Activated CD4-positive, alpha-beta memory T cell treated with anti-CD3 and anti-CD28 coated beads for 36 hours (primary cell): ENCODE measurements around the gene BCL6B. TPM values are rescaled to one million over a fixed set of nuclear protein-coding genes. Genes with fewer than 3 reads are reported as not detected.
"Not testable (repeated sequence)": the region's sequence is repeated elsewhere in the genome, so short reads cannot be mapped to it uniquely, and the experiment has no call there.

Source experiments
- CTCF ChIA-PET: fragments of 350-600 bp; sonication (Branson Sonifier 250); formaldehyde crosslinking; loops from one replicate; lab custom pipeline; 2021; ENCODE audit warnings: antibody characterized with exemption, inconsistent platforms; lab: Charles Lee
- POLR2A ChIA-PET: fragments of 350-600 bp; sonication (Branson Sonifier 250); formaldehyde crosslinking; loops from one replicate; lab custom pipeline; 2021; ENCODE audit warnings: antibody characterized with exemption; lab: Charles Lee
- DNase-seq: peaks from one replicate; pipeline ENCODE4 v3.0.0-alpha.2; 2020
- H3K27ac Mint-ChIP-seq: one replicate; pipeline ENCODE4 v1.8.0; 2021; ENCODE audit warnings: mixed read lengths
- H3K27me3 Mint-ChIP-seq: one replicate; pipeline ENCODE4 v1.8.0; 2021; ENCODE audit warnings: mixed read lengths
- H3K36me3 Mint-ChIP-seq: one replicate; pipeline ENCODE4 v1.8.0; 2021; ENCODE audit warnings: mixed read lengths
- H3K4me1 Mint-ChIP-seq: one replicate; pipeline ENCODE4 v1.8.0; 2021; ENCODE audit warnings: low read depth, mixed read lengths
- H3K4me3 Mint-ChIP-seq: one replicate; pipeline ENCODE4 v1.8.0; 2021; ENCODE audit warnings: mild to moderate bottlenecking, mixed read lengths
- H3K9me3 Mint-ChIP-seq: one replicate; pipeline ENCODE4 v1.8.0; 2021; ENCODE audit warnings: mixed read lengths
- intact Hi-C: fragments of 100-400 bp; cut with micrococcal nuclease; formaldehyde crosslinking; loops from one replicate; pipeline ENCODE4 v1.15.1; 2023
- total RNA-seq, 2 experiments: library from RNA; stranded (reverse); gene quantifications; one replicate each; pipeline ENCODE4 v1.2.3, GENCODE V29; 2021

The BCL6B gene
- total RNA-seq, result 1 to 10 TPM in 1 of 2 experiments, under 1 TPM in 1; 0.53 to 1.3 TPM

- POLR2A ChIA-PET, result interaction anchor here (1.0 to 4.1 kb wide), 2 partner anchors 8 to 12 kb away, joined by 7 to 22 read pairs; partner anchors contain the start of gene SLC16A13
Measured at GRCh38 chr17:7022781-7023571, at the start of gene BCL6B. BCL6B (plus strand) TSS chr17:7023050; CDS start chr17:7023672, 622 bp downstream.

GRCh38 chr17:6979440-6979839 is 43.4 kb upstream of the BCL6B start:
- CTCF ChIA-PET, H3K27ac Mint-ChIP-seq, DNase-seq, H3K27me3 Mint-ChIP-seq, H3K4me1 Mint-ChIP-seq, intact Hi-C loops, H3K4me3 Mint-ChIP-seq, H3K9me3 Mint-ChIP-seq, H3K36me3 Mint-ChIP-seq: not testable (repeated sequence)
- POLR2A ChIA-PET, result interaction anchor here (1.0 kb wide), 1 partner anchor 10 kb away, joined by 3 read pairs; no protein-coding TSS in a partner anchor

More at GRCh38 chr17:7022781-7023571, at the start of gene BCL6B:
- peaks cover 30% of the 10 kb centered on the region for H3K4me1 Mint-ChIP-seq
- H3K4me3 Mint-ChIP-seq, result peak within 1 kb of the TSS; percentile 61
- DNase-seq, result no peak
- no peaks in the 10 kb centered on the region for H3K9me3 Mint-ChIP-seq
- CTCF ChIA-PET, result interaction anchor here (0.7 to 4.1 kb wide), 13 partner anchors 8 to 1438 kb away, joined by 3 to 63 read pairs (median 6); partner anchors contain the start of genes NLRP1, SLC16A11 and SLC16A13
- peak within 1 kb of the TSS; percentile 66 for H3K27ac Mint-ChIP-seq
- H3K27me3 Mint-ChIP-seq, result peaks cover 2% of the 10 kb centered on the region
- intact Hi-C loops, result loop anchor here (1.0 kb wide), 2 partner anchors 8 to 12 kb away; no protein-coding TSS in a partner anchor
- no peaks in the 10 kb centered on the region for H3K36me3 Mint-ChIP-seq

DNA sequence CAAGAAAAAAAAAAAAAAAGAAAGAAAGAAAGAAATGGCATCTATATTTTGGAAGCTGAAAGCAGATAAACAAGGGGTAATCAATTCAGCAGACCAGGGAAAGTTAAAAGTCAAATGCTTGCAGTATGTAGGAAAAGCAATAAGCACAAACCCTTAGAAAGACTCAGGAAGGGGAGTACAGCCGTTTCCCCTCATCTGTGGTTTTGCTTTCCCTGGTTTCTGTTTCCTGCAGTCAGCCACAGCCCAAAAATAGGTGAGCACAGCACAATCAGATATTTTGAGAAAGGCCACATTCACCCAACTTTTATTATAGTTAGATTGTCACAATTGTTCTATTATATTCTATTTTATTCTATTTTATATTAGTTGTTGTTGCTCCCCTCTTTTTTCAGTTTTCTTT is 41.4 kb upstream of the BCL6B start:
- intact Hi-C loops, result no loop called here
- H3K36me3 Mint-ChIP-seq, result no peaks in the 10 kb centered on the region

GRCh38 chr17:6985266-6985665 is 37.6 kb upstream of the BCL6B start:
- CTCF ChIA-PET, result interaction anchor here (1.0 to 1.5 kb wide), 4 partner anchors 19 to 81 kb away, joined by 3 to 6 read pairs (median 3); no protein-coding TSS in a partner anchor
- intact Hi-C loops, result no loop called here
- no peaks in the 10 kb centered on the region for H3K9me3 Mint-ChIP-seq
- no peaks in the 10 kb centered on the region for H3K27me3 Mint-ChIP-seq
- peaks cover 5% of the 10 kb centered on the region for H3K4me1 Mint-ChIP-seq
- H3K36me3 Mint-ChIP-seq, result no peaks in the 10 kb centered on the region
- POLR2A ChIA-PET, result no interaction called here
- H3K27ac Mint-ChIP-seq, result no peak overlapping the region
- H3K4me3 Mint-ChIP-seq, result no peak overlapping the region
- no peak for DNase-seq

More for the DNA sequence above, 41.4 kb upstream of the BCL6B start:
- no peak for DNase-seq
- no peaks in the 10 kb centered on the region for H3K9me3 Mint-ChIP-seq
- POLR2A ChIA-PET, result no interaction called here
- CTCF ChIA-PET, result no interaction called here
- no peak overlapping the region for H3K27ac Mint-ChIP-seq
- no peak overlapping the region for H3K4me3 Mint-ChIP-seq
- H3K27me3 Mint-ChIP-seq, result no peaks in the 10 kb centered on the region
- H3K4me1 Mint-ChIP-seq, result peaks cover 5% of the 10 kb centered on the region

DNA sequence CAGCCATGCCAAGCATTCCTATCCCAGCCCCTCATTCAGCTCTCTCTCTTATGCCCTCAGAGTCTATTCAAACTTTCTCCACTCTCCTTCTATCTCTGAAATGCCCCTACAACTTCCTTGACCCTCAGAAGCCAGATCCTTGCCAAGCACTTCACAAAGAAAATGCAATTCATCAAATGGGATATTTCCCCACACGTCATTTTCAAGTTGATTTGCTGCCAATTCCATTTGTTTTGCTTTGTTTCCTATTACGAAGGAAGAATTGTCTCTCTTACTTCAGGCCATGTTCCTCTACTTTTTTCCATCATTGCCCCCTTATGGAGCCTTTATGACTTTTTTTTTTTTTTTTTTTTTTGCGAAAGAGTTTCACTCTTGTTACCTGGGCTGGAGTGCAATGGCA is 36.2 kb upstream of the BCL6B start:
- Mint-ChIP-seq H3K4me3 (no peak overlapping the region), H3K27ac (no peak overlapping the region), H3K9me3 (no peaks in the 10 kb centered on the region), H3K27me3 (no peaks in the 10 kb centered on the region), H3K36me3 (no peaks in the 10 kb centered on the region), H3K4me1 (no peaks in the 10 kb centered on the region)
- DNase-seq, result no peak
- intact Hi-C loops, result no loop called here
- ChIA-PET CTCF (no interaction called here), POLR2A (no interaction called here)

DNA sequence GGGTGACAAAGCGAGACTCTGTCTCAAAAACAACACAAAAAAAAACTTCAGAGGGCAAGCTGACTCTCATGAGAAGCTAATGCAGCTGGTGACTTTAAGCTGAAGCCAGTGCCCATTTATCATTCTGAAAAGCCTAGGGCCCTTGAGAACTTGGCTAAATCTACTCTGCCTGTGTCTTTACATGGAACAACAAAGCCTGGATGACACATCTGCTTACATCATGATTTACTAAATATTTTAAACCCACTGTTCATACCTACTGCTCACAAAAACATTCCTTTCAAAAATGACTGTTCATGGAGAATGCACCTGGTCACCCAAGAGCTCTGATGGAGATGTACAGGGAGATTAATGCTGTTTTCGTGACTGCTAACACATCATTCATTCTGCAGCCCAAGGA is 33.1 kb upstream of the BCL6B start:
- intact Hi-C loops, result no loop called here
- DNase-seq, result no peak
- H3K36me3 Mint-ChIP-seq, result no peaks in the 10 kb centered on the region
- POLR2A ChIA-PET, result interaction anchor here (1.2 kb wide), 1 partner anchor 10 kb away, joined by 3 read pairs; no protein-coding TSS in a partner anchor
- H3K27ac Mint-ChIP-seq, result no peak overlapping the region
- no peak overlapping the region for H3K4me3 Mint-ChIP-seq
- H3K27me3 Mint-ChIP-seq, result no peaks in the 10 kb centered on the region
- no peaks in the 10 kb centered on the region for H3K9me3 Mint-ChIP-seq
- CTCF ChIA-PET, result interaction anchor here (0.7 to 1.7 kb wide), 5 partner anchors 15 to 147 kb away, joined by 3 to 6 read pairs (median 5); no protein-coding TSS in a partner anchor
- no peaks in the 10 kb centered on the region for H3K4me1 Mint-ChIP-seq

DNA sequence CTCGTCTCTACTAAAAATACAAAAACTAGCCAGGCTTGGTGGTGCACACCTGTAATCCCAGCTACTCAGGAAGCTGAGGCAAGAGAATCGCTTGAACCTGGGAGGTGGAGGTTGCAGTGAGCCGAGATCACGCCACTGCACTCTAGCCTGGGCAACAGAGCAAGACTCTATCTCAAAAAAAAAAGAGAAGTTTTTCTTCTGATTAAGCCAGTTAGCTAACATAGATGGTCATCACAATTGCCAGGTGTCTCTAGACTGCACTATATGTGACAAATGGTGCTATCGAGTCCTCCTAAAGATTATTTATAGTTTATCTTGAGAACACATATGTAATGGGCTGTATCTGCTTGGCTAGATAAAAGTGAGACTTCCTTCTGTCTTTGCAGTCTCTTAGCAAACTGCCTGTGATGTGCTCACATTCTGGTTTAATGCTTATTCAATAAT is 29.2 kb upstream of the BCL6B start:
- H3K27ac Mint-ChIP-seq, H3K4me3 Mint-ChIP-seq, H3K27me3 Mint-ChIP-seq, DNase-seq, H3K36me3 Mint-ChIP-seq, H3K9me3 Mint-ChIP-seq, intact Hi-C loops, H3K4me1 Mint-ChIP-seq: not testable (repeated sequence)
- ChIA-PET POLR2A (interaction anchor here (0.6 kb wide), 1 partner anchor 20 kb away, joined by 4 read pairs; no protein-coding TSS in a partner anchor), CTCF (interaction anchor here (1.4 to 2.0 kb wide), 3 partner anchors 9 to 79 kb away, joined by 4 to 6 read pairs (median 4); no protein-coding TSS in a partner anchor)

GRCh38 chr17:6994118-6994598 is 28.7 kb upstream of the BCL6B start:
- Mint-ChIP-seq H3K4me1 (no peaks in the 10 kb centered on the region), H3K27me3 (no peaks in the 10 kb centered on the region), H3K27ac (no peak overlapping the region), H3K9me3 (no peaks in the 10 kb centered on the region), H3K36me3 (peaks cover 5% of the 10 kb centered on the region), H3K4me3 (no peak overlapping the region)
- DNase-seq, result no peak
- intact Hi-C loops, result no loop called here
- POLR2A ChIA-PET, result interaction anchor here (0.6 kb wide), 1 partner anchor 19 kb away, joined by 4 read pairs; no protein-coding TSS in a partner anchor
- CTCF ChIA-PET, result interaction anchor here (1.4 to 2.0 kb wide), 3 partner anchors 8 to 79 kb away, joined by 4 to 6 read pairs (median 4); no protein-coding TSS in a partner anchor

- no peaks in the 10 kb centered on the region for H3K27me3 Mint-ChIP-seq
- POLR2A ChIA-PET, result no interaction called here
- no peaks in the 10 kb centered on the region for H3K4me1 Mint-ChIP-seq
- CTCF ChIA-PET, result interaction anchor here (1.2 to 2.0 kb wide), 3 partner anchors 10 to 84 kb away, joined by 4 to 6 read pairs (median 4); no protein-coding TSS in a partner anchor
- H3K27ac Mint-ChIP-seq, result no peak overlapping the region
- intact Hi-C loops, result no loop called here
- DNase-seq, result no peak
- H3K9me3 Mint-ChIP-seq, result no peaks in the 10 kb centered on the region
- H3K36me3 Mint-ChIP-seq, result peaks cover 5% of the 10 kb centered on the region
- no peak overlapping the region for H3K4me3 Mint-ChIP-seq
Measured at GRCh38 chr17:6994666-6995256, 28.1 kb upstream of the BCL6B start.

DNA sequence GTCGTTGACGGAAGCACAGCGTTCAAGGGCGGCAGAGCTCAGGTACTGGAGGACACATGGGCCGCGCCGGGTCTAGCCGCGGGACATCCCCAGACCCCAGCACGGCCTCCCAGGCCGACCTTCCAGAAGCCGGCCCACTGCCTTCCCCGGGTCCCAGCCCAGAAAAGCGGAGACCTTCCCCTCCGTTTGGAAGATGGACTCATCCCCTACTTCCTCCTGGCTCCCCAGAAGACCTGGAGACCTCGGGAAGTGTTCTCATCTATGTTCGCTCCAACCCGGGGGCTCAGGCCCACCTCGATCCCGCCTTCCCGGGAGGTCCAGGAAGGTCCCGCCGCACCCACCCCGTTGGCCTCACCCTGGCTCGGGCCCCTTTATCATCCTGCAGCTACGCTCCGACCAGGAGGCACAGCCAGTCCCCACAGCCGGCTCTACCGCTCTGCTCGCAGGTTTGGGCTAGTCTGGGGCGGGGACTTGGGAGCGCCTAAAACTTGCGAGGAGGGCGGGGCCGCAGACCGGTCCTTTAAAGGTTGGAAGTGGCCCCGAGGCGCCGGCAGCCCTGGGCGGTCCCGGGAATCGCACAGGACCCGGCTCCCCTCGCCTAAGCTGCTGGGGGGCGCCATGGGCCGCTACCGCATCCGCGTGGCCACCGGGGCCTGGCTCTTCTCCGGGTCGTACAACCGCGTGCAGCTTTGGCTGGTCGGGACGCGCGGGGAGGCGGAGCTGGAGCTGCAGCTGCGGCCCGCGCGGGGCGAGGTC is 27.2 kb upstream of the BCL6B start, which contains the start of gene ALOX12:
Gene ALOX12, plus strand, starts transcription at position 550 of the 756 bp plus-strand sequence. Its CDS starts 69 bp downstream, at position 619.
- Mint-ChIP-seq H3K9me3 (no peaks in the 10 kb centered on the region), H3K4me3 (no peak within 1 kb of the TSS), H3K36me3 (peaks cover 8% of the 10 kb centered on the region), H3K27me3 (no peaks in the 10 kb centered on the region), H3K27ac (no peak within 1 kb of the TSS), H3K4me1 (no peaks in the 10 kb centered on the region)
- DNase-seq, result no peak
- intact Hi-C loops, result no loop called here
- CTCF ChIA-PET, result interaction anchor here (1.1 to 1.2 kb wide), 3 partner anchors 9 to 85 kb away, joined by 3 to 4 read pairs (median 3); no protein-coding TSS in a partner anchor
- POLR2A ChIA-PET, result no interaction called here
